OCI-LY1 (cell line): ENCODE measurements around the gene ZC3H13.

Experiments
- H2AFZ ChIP-seq: fragments of 200-600 bp; sonication (generic), shearing (Covaris generic); 2 replicates; pipeline ENCODE4 v1.6.0; 2014; ENCODE audit warnings: antibody characterized with exemption, mild to moderate bottlenecking, low read length
- H3F3A ChIP-seq: fragments of 200-600 bp; sonication (generic), shearing (Covaris generic); 2 replicates; pipeline ENCODE4 v1.6.0; 2014; ENCODE audit warnings: mild to moderate bottlenecking, antibody characterized with exemption, low read length, moderate library complexity; ENCODE audit not compliant: insufficient read depth
- H3K27ac ChIP-seq: fragments of 200-600 bp; sonication (generic); 2 replicates; pipeline ENCODE4 v1.5.1; 2014; ENCODE audit warnings: low read length, mixed run types, mild to moderate bottlenecking, low read depth; ENCODE audit not compliant: poor library complexity, severe bottlenecking
- H3K27me3 ChIP-seq: fragments of 200-600 bp; sonication (generic); 2 replicates; pipeline ENCODE4 v1.6.0; 2014; ENCODE audit warnings: antibody characterized with exemption, mild to moderate bottlenecking, low read length, moderate library complexity; ENCODE audit not compliant: insufficient read depth
- H3K36me3 ChIP-seq: fragments of 200-600 bp; sonication (generic); 2 replicates; pipeline ENCODE4 v1.6.1; 2014; ENCODE audit warnings: mild to moderate bottlenecking, antibody characterized with exemption, low read length, moderate library complexity, mixed read lengths; ENCODE audit not compliant: insufficient read depth
- H3K4me1 ChIP-seq: fragments of 200-600 bp; sonication (generic); 2 replicates; pipeline ENCODE4 v1.5.1; 2014; ENCODE audit warnings: mild to moderate bottlenecking, low read length, moderate library complexity; ENCODE audit not compliant: insufficient read depth, severe bottlenecking
- H3K4me2 ChIP-seq: fragments of 200-600 bp; sonication (generic), shearing (Covaris generic); 2 replicates; pipeline ENCODE4 v1.6.1; 2014; ENCODE audit warnings: low read length
- H3K4me3 ChIP-seq: fragments of 200-600 bp; sonication (generic); 2 replicates; pipeline ENCODE4 v1.5.1; 2014; ENCODE audit warnings: low read length, low read depth, mild to moderate bottlenecking, mixed read lengths; ENCODE audit not compliant: poor library complexity, severe bottlenecking
- H3K79me2 ChIP-seq: fragments of 200-600 bp; shearing (Covaris generic); 2 replicates; pipeline ENCODE4 v1.6.1; 2016; ENCODE audit warnings: mixed run types, low read length, mixed read lengths; ENCODE audit not compliant: insufficient read depth
- H3K9ac ChIP-seq: fragments of 200-600 bp; sonication (generic), shearing (Covaris generic); 2 replicates; pipeline ENCODE4 v1.6.1; 2014; ENCODE audit warnings: mild to moderate bottlenecking, low read length, mixed read lengths
- H3K9me2 ChIP-seq: fragments of 200-600 bp; sonication (generic), shearing (Covaris generic); 2 replicates; pipeline ENCODE4 v1.6.1; 2014; ENCODE audit warnings: low read depth, mild to moderate bottlenecking, low read length, mixed read lengths
- H3K9me3 ChIP-seq: fragments of 200-600 bp; shearing (Covaris generic); 2 replicates; pipeline ENCODE4 v1.6.1; 2014; ENCODE audit warnings: low read length, mixed read lengths
- H4K20me1 ChIP-seq: fragments of 200-600 bp; sonication (generic), shearing (Covaris generic); 2 replicates; pipeline ENCODE4 v1.6.0; 2016; ENCODE audit warnings: mild to moderate bottlenecking, low read length; ENCODE audit not compliant: insufficient read depth
- EZH2 ChIP-seq: fragments of 200-600 bp; sonication (generic), shearing (Covaris generic); IDR thresholded peaks from 2 replicates; pipeline ENCODE4 v1.8.0; 2017; ENCODE audit warnings: borderline replicate concordance, mixed run types, mild to moderate bottlenecking, antibody characterized with exemption, low read length, moderate library complexity, mixed read lengths
- TF ChIP-seq, protein P1 (sequence below): fragments of 200-600 bp; sonication (generic), shearing (Covaris generic); IDR thresholded peaks from 2 replicates; pipeline ENCODE4 v1.5.1; 2017; ENCODE audit warnings: mild to moderate bottlenecking, antibody characterized with exemption, low read length, moderate library complexity, mixed read lengths

Gene ZC3H13

DNA sequence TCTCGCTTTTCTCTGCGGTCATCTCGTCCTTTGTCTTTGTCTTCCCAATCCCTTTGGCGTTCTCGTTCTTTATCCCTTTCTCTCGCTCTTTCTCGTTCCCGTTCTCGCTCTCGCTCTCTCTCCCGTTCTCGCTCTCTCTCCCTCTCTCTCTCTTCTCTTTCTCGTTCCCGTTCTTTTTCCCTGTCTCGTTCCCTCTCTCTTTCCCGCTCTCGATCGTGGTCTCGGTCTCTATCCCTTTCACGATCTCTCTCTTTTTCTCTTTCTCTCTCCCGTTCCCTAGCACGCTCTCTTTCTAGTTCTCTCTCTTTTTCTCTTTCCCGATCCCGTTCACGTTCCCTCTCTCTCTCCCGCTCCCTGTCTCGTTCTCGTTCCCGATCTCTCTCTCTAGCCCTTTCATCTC is 77.2 kb downstream of the ZC3H13 start:
- no peak overlapping the region for H3K27ac ChIP-seq
- TF ChIP-seq, protein P1, sequence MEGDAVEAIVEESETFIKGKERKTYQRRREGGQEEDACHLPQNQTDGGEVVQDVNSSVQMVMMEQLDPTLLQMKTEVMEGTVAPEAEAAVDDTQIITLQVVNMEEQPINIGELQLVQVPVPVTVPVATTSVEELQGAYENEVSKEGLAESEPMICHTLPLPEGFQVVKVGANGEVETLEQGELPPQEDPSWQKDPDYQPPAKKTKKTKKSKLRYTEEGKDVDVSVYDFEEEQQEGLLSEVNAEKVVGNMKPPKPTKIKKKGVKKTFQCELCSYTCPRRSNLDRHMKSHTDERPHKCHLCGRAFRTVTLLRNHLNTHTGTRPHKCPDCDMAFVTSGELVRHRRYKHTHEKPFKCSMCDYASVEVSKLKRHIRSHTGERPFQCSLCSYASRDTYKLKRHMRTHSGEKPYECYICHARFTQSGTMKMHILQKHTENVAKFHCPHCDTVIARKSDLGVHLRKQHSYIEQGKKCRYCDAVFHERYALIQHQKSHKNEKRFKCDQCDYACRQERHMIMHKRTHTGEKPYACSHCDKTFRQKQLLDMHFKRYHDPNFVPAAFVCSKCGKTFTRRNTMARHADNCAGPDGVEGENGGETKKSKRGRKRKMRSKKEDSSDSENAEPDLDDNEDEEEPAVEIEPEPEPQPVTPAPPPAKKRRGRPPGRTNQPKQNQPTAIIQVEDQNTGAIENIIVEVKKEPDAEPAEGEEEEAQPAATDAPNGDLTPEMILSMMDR = no peak
- TF ChIP-seq EZH2 = no peak
- no peak overlapping the region for H3K4me2 ChIP-seq
- H3K9ac ChIP-seq = no peak overlapping the region
- H4K20me1 ChIP-seq = no peaks in the 10 kb centered on the region
- peaks cover 69% of the 10 kb centered on the region for H3K36me3 ChIP-seq
- no peaks in the 10 kb centered on the region for H3K79me2 ChIP-seq
- no peak overlapping the region for H2AFZ ChIP-seq
- H3F3A ChIP-seq = no peaks in the 10 kb centered on the region
- H3K9me2 ChIP-seq = no peaks in the 10 kb centered on the region
- H3K9me3 ChIP-seq = no peaks in the 10 kb centered on the region
- no peaks in the 10 kb centered on the region for H3K27me3 ChIP-seq
- H3K4me1 ChIP-seq = no peaks in the 10 kb centered on the region
- H3K4me3 ChIP-seq = no peak overlapping the region

DNA sequence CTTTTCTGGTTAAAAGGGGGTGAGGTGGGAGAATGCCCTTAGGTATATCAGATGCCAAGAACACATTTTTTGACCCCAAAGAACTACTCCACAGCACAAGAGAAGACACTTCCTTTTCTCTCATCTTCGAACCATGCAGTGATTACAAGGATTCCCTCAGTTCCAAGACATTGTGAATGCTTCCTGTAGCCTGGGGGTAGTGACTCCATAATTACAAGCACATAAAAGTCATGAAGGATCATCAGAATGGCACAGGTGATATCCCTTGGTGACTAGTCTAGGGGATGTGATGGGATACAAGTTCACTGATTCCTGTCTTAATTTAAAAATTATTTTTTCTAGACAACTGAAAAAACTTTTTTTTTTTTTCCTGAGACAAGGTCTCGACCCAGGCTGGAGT is 78.0 kb downstream of the ZC3H13 start:
- Histone ChIP-seq H3K79me2 (no peaks in the 10 kb centered on the region), H3K4me2 (no peak overlapping the region), H3K27ac (no peak overlapping the region), H3K9me2 (no peaks in the 10 kb centered on the region), H4K20me1 (no peaks in the 10 kb centered on the region), H3K9me3 (no peaks in the 10 kb centered on the region), H2AFZ (no peak overlapping the region), H3K36me3 (peaks cover 74% of the 10 kb centered on the region), H3K4me1 (no peaks in the 10 kb centered on the region), H3F3A (no peaks in the 10 kb centered on the region), H3K27me3 (no peaks in the 10 kb centered on the region), H3K9ac (no peak overlapping the region), H3K4me3 (no peak overlapping the region)
- TF ChIP-seq, protein P1 = no peak
- no peak for TF ChIP-seq EZH2

- Histone ChIP-seq H3F3A (no peaks in the 10 kb centered on the region), H3K27ac (no peak overlapping the region), H4K20me1 (no peaks in the 10 kb centered on the region), H3K27me3 (no peaks in the 10 kb centered on the region), H3K79me2 (no peaks in the 10 kb centered on the region), H3K4me3 (no peak overlapping the region), H3K9ac (no peak overlapping the region), H3K9me3 (no peaks in the 10 kb centered on the region), H2AFZ (no peak overlapping the region), H3K36me3 (peaks cover 82% of the 10 kb centered on the region), H3K9me2 (no peaks in the 10 kb centered on the region), H3K4me1 (no peaks in the 10 kb centered on the region), H3K4me2 (no peak overlapping the region)
- TF ChIP-seq, protein P1 = no peak
- TF ChIP-seq EZH2 = no peak
Observed at GRCh38 chr13:45967589-45967988, 85.0 kb downstream of the ZC3H13 start.
